Mesenchymal stem cell (in vitro differentiated cells and primary cell): ENCODE results near the gene B3GNT2.
A peak's percentile ranks its signal among the peaks of the same experiment; 100 is the strongest.

ENCODE experiments used
- DNase-seq: peaks from one replicate; pipeline ENCODE4 v3.0.0-alpha.2; 2013
- H2AFZ ChIP-seq: one replicate; pipeline ENCODE4 v1.6.1; 2013; ENCODE audit warnings: low read depth, mild to moderate bottlenecking, control low read depth, inconsistent platforms, low read length, moderate library complexity
- H2AK5ac ChIP-seq: 2 replicates; pipeline ENCODE4 v1.6.1; 2013; ENCODE audit warnings: low read length, moderate library complexity, mild to moderate bottlenecking, inconsistent platforms; ENCODE audit not compliant: severe bottlenecking
- H2BK120ac ChIP-seq: one replicate; pipeline ENCODE4 v1.6.1; 2013; ENCODE audit warnings: low read depth, mild to moderate bottlenecking, inconsistent platforms, low read length, moderate library complexity
- H2BK12ac ChIP-seq, 2 experiments: one replicate each; pipeline ENCODE4 v1.6.1; 2013; ENCODE audit warnings: inconsistent platforms in 2 of 2, low read length in 2 of 2, mild to moderate bottlenecking in 2 of 2, moderate library complexity in 2 of 2, control low read depth in 1 of 2
- H2BK15ac ChIP-seq: one replicate; pipeline ENCODE4 v1.6.1; 2013; ENCODE audit warnings: mild to moderate bottlenecking, low read depth, inconsistent platforms; ENCODE audit not compliant: poor library complexity, severe bottlenecking
- H2BK5ac ChIP-seq: 2 replicates; pipeline ENCODE4 v1.6.1; 2013; ENCODE audit warnings: low read depth, mild to moderate bottlenecking, low read length, control low read depth, inconsistent platforms; ENCODE audit not compliant: poor library complexity, severe bottlenecking
- H3K14ac ChIP-seq, 2 experiments: one replicate each; pipeline ENCODE4 v1.6.1; 2013; ENCODE audit warnings: inconsistent platforms in 2 of 2, low read length in 2 of 2, control low read depth in 1 of 2, mild to moderate bottlenecking in 1 of 2, moderate library complexity in 1 of 2
- H3K18ac ChIP-seq, 2 experiments: one replicate each; pipeline ENCODE4 v1.6.1; 2013; ENCODE audit warnings: inconsistent platforms in 2 of 2, low read length in 2 of 2, control low read depth in 1 of 2, low read depth in 1 of 2, mild to moderate bottlenecking in 1 of 2
- H3K23ac ChIP-seq, 2 experiments: one replicate each; pipeline ENCODE4 v1.6.1; 2013; ENCODE audit warnings: inconsistent platforms in 2 of 2, low read length in 2 of 2, mild to moderate bottlenecking in 2 of 2, moderate library complexity in 2 of 2, control low read depth in 1 of 2
- H3K27ac ChIP-seq: 2 replicates; pipeline ENCODE4 v1.5.1; 2013; ENCODE audit warnings: mild to moderate bottlenecking, moderate library complexity, low read length, control low read depth, inconsistent platforms; ENCODE audit not compliant: poor library complexity, severe bottlenecking
- H3K27me3 ChIP-seq, 2 experiments: 2 replicates each; pipeline versions ENCODE4 v1.6.1 to v1.7.0; 2013; ENCODE audit warnings: low read length in 2 of 2, mild to moderate bottlenecking in 2 of 2, moderate library complexity in 2 of 2, control low read depth in 1 of 2, inconsistent platforms in 1 of 2; ENCODE audit not compliant: control insufficient read depth in 1 of 2, insufficient read depth in 1 of 2
- H3K36me3 ChIP-seq, 2 experiments: 2 replicates each; pipeline versions ENCODE4 v1.6.1 to v1.7.0; 2013; ENCODE audit warnings: low read length in 2 of 2, control low read depth in 1 of 2, inconsistent platforms in 1 of 2, low read depth in 1 of 2, mild to moderate bottlenecking in 1 of 2; ENCODE audit not compliant: insufficient read depth in 2 of 2, control insufficient read depth in 1 of 2
- H3K4ac ChIP-seq, 2 experiments: one replicate each; pipeline ENCODE4 v1.6.1; 2013; ENCODE audit warnings: inconsistent platforms in 2 of 2, low read length in 2 of 2, mild to moderate bottlenecking in 2 of 2, moderate library complexity in 2 of 2, control low read depth in 1 of 2, low read depth in 1 of 2
- H3K4me1 ChIP-seq: 2 replicates; pipeline ENCODE4 v1.6.1; 2013; ENCODE audit warnings: low read depth, low read length, control low read depth; ENCODE audit not compliant: control insufficient read depth, insufficient read depth
- H3K4me2 ChIP-seq: 2 replicates; pipeline ENCODE4 v1.6.1; 2013; ENCODE audit warnings: low read length, mild to moderate bottlenecking, inconsistent platforms; ENCODE audit not compliant: poor library complexity, severe bottlenecking
- H3K4me3 ChIP-seq, 2 experiments: 2 replicates each; pipeline versions ENCODE4 v1.5.1 to v1.7.0; 2013; ENCODE audit warnings: low read length in 2 of 2, mild to moderate bottlenecking in 2 of 2, control low read depth in 1 of 2, low read depth in 1 of 2; ENCODE audit not compliant: insufficient read depth in 1 of 2
- H3K79me1 ChIP-seq: replicated peaks from 2 replicates; pipeline ENCODE4 v1.6.1; 2013; ENCODE audit warnings: mild to moderate bottlenecking, control low read depth, low read length, inconsistent platforms; ENCODE audit not compliant: poor library complexity, severe bottlenecking
- H3K9ac ChIP-seq: 2 replicates; pipeline ENCODE4 v1.7.0; 2013; ENCODE audit warnings: mild to moderate bottlenecking, low read length, moderate library complexity
- H3K9me3 ChIP-seq: 2 replicates; pipeline ENCODE4 v1.7.0; 2013; ENCODE audit warnings: mild to moderate bottlenecking, low read length; ENCODE audit not compliant: control insufficient read depth
- H4K8ac ChIP-seq: one replicate; pipeline ENCODE4 v1.6.1; 2013; ENCODE audit warnings: inconsistent platforms, mild to moderate bottlenecking, low read length, moderate library complexity
- H4K91ac ChIP-seq: one replicate; pipeline ENCODE4 v1.6.1; 2013; ENCODE audit warnings: mild to moderate bottlenecking, low read length, inconsistent platforms
- WGBS: methylation state at CpG from one replicate; pipeline ENCODE4 v1.1.7; 2013; ENCODE audit warnings: mixed read lengths; 5-methylcytosine and 5-hydroxymethylcytosine counted together

Gene B3GNT2

GRCh38 chr2:62192811-62193210 is 3.1 kb upstream of the B3GNT2 start:
- H2BK15ac ChIP-seq: no peak overlapping the region

GRCh38 chr2:62194558-62195420 is 1.1 kb upstream of the B3GNT2 start:
- 95% methylated on average over 51 of the region's 51 CpGs for WGBS
- no peak overlapping the region for H2AK5ac ChIP-seq
- H3K9ac ChIP-seq: peak overlapping the region; percentile 90
- peak overlapping the region; percentile 94 to 97 for H3K4me3 ChIP-seq
- H3K79me1 ChIP-seq: no peaks in the 10 kb centered on the region
- peak overlapping the region; percentile 87 for H4K8ac ChIP-seq
- no peak overlapping the region for H3K27ac ChIP-seq
- peaks cover 4% of the 10 kb centered on the region for H3K4me1 ChIP-seq
- no peak overlapping the region for H2BK5ac ChIP-seq
- H2BK15ac ChIP-seq: no peak overlapping the region
- peak overlapping the region; percentile 23 for H2BK120ac ChIP-seq
- H3K36me3 ChIP-seq: no peaks in the 10 kb centered on the region
- H3K4ac ChIP-seq: no peak overlapping the region
- H3K18ac ChIP-seq: no peak overlapping the region
- H3K23ac ChIP-seq: no peak overlapping the region
- H4K91ac ChIP-seq: peak overlapping the region; percentile 11
- no peaks in the 10 kb centered on the region for H3K9me3 ChIP-seq
- H3K14ac ChIP-seq: no peak overlapping the region
- no peak overlapping the region for H2AFZ ChIP-seq
- peak overlapping the region; percentile 55 for H3K4me2 ChIP-seq
- H3K27me3 ChIP-seq: peaks cover 0 to 5% of the 10 kb centered on the region in 2 experiments
- DNase-seq: no peak
- H2BK12ac ChIP-seq: no peak overlapping the region

More at GRCh38 chr2:62192811-62193210, 3.1 kb upstream of the B3GNT2 start:
- Histone ChIP-seq H3K4me2 (no peak overlapping the region), H3K4ac (no peak overlapping the region), H2BK120ac (no peak overlapping the region), H3K14ac (no peak overlapping the region), H3K4me1 (peaks cover 8% of the 10 kb centered on the region), H2BK5ac (no peak overlapping the region), H3K18ac (no peak overlapping the region), H4K8ac (no peak overlapping the region), H2AFZ (no peak overlapping the region), H3K79me1 (no peaks in the 10 kb centered on the region), H3K9me3 (no peaks in the 10 kb centered on the region), H4K91ac (no peak overlapping the region), H3K36me3 (no peaks in the 10 kb centered on the region), H3K4me3 (no peak overlapping the region), H3K27ac (no peak overlapping the region), H2AK5ac (no peak overlapping the region), H3K23ac (no peak overlapping the region), H2BK12ac (no peak overlapping the region), H3K9ac (no peak overlapping the region), H3K27me3 (peaks cover 0 to 5% of the 10 kb centered on the region in 2 experiments)
- DNase-seq: no peak
- WGBS: 92% methylated on average over 1 of the region's 1 CpG

- peak overlapping the region; percentile 42 for H2BK120ac ChIP-seq
- H3K4me1 ChIP-seq: peaks cover 4% of the 10 kb centered on the region
- DNase-seq: peak; percentile 44
- H3K23ac ChIP-seq: peak overlapping the region in 1 of 2 experiments; percentile 34
- H3K9ac ChIP-seq: peak overlapping the region; percentile 91
- peak overlapping the region; percentile 43 for H4K91ac ChIP-seq
- H3K36me3 ChIP-seq: no peaks in the 10 kb centered on the region
- H3K79me1 ChIP-seq: no peaks in the 10 kb centered on the region
- WGBS: 2% methylated on average over 45 of the region's 63 CpGs
- H3K4ac ChIP-seq: peak overlapping the region in 1 of 2 experiments; percentile 79
- peak overlapping the region; percentile 91 for H2BK15ac ChIP-seq
- H2AK5ac ChIP-seq: no peak overlapping the region
- H3K18ac ChIP-seq: peak overlapping the region; percentile 73 to 89
- H2BK5ac ChIP-seq: peak overlapping the region; percentile 82
- H3K14ac ChIP-seq: peak overlapping the region in 1 of 2 experiments; percentile 44
- no peaks in the 10 kb centered on the region for H3K9me3 ChIP-seq
- H3K4me3 ChIP-seq: peak overlapping the region; percentile 94 to 97
- peak overlapping the region; percentile 86 for H3K27ac ChIP-seq
- H3K4me2 ChIP-seq: peak overlapping the region; percentile 86
- no peak overlapping the region for H2BK12ac ChIP-seq
- H2AFZ ChIP-seq: peak overlapping the region; percentile 78
- no peaks in the 10 kb centered on the region for H3K27me3 ChIP-seq
- H4K8ac ChIP-seq: no peak overlapping the region
Observed at GRCh38 chr2:62196278-62196901, 475 bp downstream of the B3GNT2 start.
